Stimulated activated naive B cell treated with anti-CD40 and anti-IgM and Interleukin-4, amounts not matched to agents 10 μg/mL and 1 μg/mL and 100 μg/mL, for 72 hours (primary cell): ENCODE measurements around the gene C21orf58.

Source experiments
- ATAC-seq, 2 donors: fragments of 150-1000 bp; cut with Tn5 transposase; replicated peaks; 2 replicates each; pipeline ENCODE4 v1.10.0; 2021; ENCODE audit warnings: moderate library complexity in 1 of 2
- DNase-seq: peaks from one replicate; pipeline ENCODE4 v3.0.0; 2021
- H3K27ac Mint-ChIP-seq: one replicate; pipeline ENCODE4 v1.8.0; 2022; ENCODE audit warnings: mild to moderate bottlenecking, mixed read lengths
- H3K27me3 Mint-ChIP-seq, 2 donors: one replicate each; pipeline ENCODE4 v1.8.0; 2022; ENCODE audit warnings: mixed read lengths in 2 of 2
- H3K36me3 Mint-ChIP-seq, 2 donors: one replicate each; pipeline ENCODE4 v1.8.0; 2022; ENCODE audit warnings: mixed read lengths in 2 of 2, mild to moderate bottlenecking in 1 of 2
- H3K4me1 Mint-ChIP-seq, 2 donors: one replicate each; pipeline ENCODE4 v1.8.0; 2022; ENCODE audit warnings: mixed read lengths in 2 of 2, mild to moderate bottlenecking in 1 of 2
- H3K4me3 Mint-ChIP-seq, 2 donors: one replicate each; pipeline ENCODE4 v1.8.0; 2022; ENCODE audit warnings: mild to moderate bottlenecking in 2 of 2, mixed read lengths in 2 of 2, moderate library complexity in 1 of 2
- H3K9me3 Mint-ChIP-seq, 2 donors: one replicate each; pipeline ENCODE4 v1.8.0; 2022; ENCODE audit warnings: mixed read lengths in 2 of 2, mild to moderate bottlenecking in 1 of 2

Gene C21orf58

GRCh38 chr21:46307625-46308024 lies 16.0 kb downstream of the C21orf58 start:
- no peak for DNase-seq
- Mint-ChIP-seq H3K27ac (no peak overlapping the region), H3K36me3 (peaks cover 6 to 14% of the 10 kb centered on the region in 2 donors), H3K27me3 (no peaks in the 10 kb centered on the region), H3K4me1 (no peaks in the 10 kb centered on the region), H3K9me3 (no peaks in the 10 kb centered on the region), H3K4me3 (no peak overlapping the region)
- ATAC-seq: peak in 1 of 2 donors; percentile 25

- Mint-ChIP-seq H3K4me1 (no peaks in the 10 kb centered on the region), H3K9me3 (no peaks in the 10 kb centered on the region), H3K36me3 (peaks cover 7 to 11% of the 10 kb centered on the region in 2 donors), H3K27ac (no peak overlapping the region), H3K4me3 (no peak overlapping the region), H3K27me3 (no peaks in the 10 kb centered on the region)
- no peak for ATAC-seq
- no peak for DNase-seq
Measured at GRCh38 chr21:46304955-46305354, 18.7 kb downstream of the C21orf58 start.

GRCh38 chr21:46304437-46304836 lies 19.2 kb downstream of the C21orf58 start:
- Mint-ChIP-seq H3K27me3 (no peaks in the 10 kb centered on the region), H3K27ac (no peak overlapping the region), H3K4me1 (no peaks in the 10 kb centered on the region), H3K4me3 (no peak overlapping the region), H3K36me3 (peaks cover 8 to 17% of the 10 kb centered on the region in 2 donors), H3K9me3 (no peaks in the 10 kb centered on the region)
- no peak for DNase-seq
- ATAC-seq: no peak

- no peak overlapping the region for H3K4me3 Mint-ChIP-seq
- peaks cover 8 to 20% of the 10 kb centered on the region in 2 donors for H3K36me3 Mint-ChIP-seq
- no peaks in the 10 kb centered on the region for H3K9me3 Mint-ChIP-seq
- DNase-seq (no peak), ATAC-seq (no peak)
- peaks cover 4 to 7% of the 10 kb centered on the region in 2 donors for H3K4me1 Mint-ChIP-seq
- no peak overlapping the region for H3K27ac Mint-ChIP-seq
- H3K27me3 Mint-ChIP-seq: no peaks in the 10 kb centered on the region
Measured at GRCh38 chr21:46301759-46302158, 21.9 kb downstream of the C21orf58 start.

GRCh38 chr21:46299167-46299566 lies 24.5 kb downstream of the C21orf58 start:
- DNase-seq (no peak), ATAC-seq (no peak)
- H3K27me3 Mint-ChIP-seq: no peaks in the 10 kb centered on the region
- no peak overlapping the region for H3K4me3 Mint-ChIP-seq
- peaks cover 9 to 10% of the 10 kb centered on the region in 2 donors for H3K36me3 Mint-ChIP-seq
- H3K4me1 Mint-ChIP-seq: peaks cover 19 to 26% of the 10 kb centered on the region in 2 donors
- no peaks in the 10 kb centered on the region for H3K9me3 Mint-ChIP-seq
- no peak overlapping the region for H3K27ac Mint-ChIP-seq

GRCh38 chr21:46297338-46298271 lies 26.1 kb downstream of the C21orf58 start:
- no peak for DNase-seq
- peak overlapping the region; percentile 79 for H3K27ac Mint-ChIP-seq
- no peaks in the 10 kb centered on the region for H3K27me3 Mint-ChIP-seq
- H3K4me1 Mint-ChIP-seq: peaks cover 19 to 26% of the 10 kb centered on the region in 2 donors
- ATAC-seq: peak; percentile 33 to 35
- peaks cover 9 to 10% of the 10 kb centered on the region in 2 donors for H3K36me3 Mint-ChIP-seq
- H3K4me3 Mint-ChIP-seq: peak overlapping the region; percentile 78 to 82
- H3K9me3 Mint-ChIP-seq: no peaks in the 10 kb centered on the region

- Mint-ChIP-seq H3K36me3 (peaks cover 18 to 20% of the 10 kb centered on the region in 2 donors), H3K9me3 (peaks cover 0 to 1% of the 10 kb centered on the region in 2 donors), H3K27me3 (no peaks in the 10 kb centered on the region), H3K27ac (peak overlapping the region; percentile 83), H3K4me3 (peak overlapping the region; percentile 66), H3K4me1 (peaks cover 19 to 29% of the 10 kb centered on the region in 2 donors)
- peak; percentile 93 to 94 for ATAC-seq
- DNase-seq: peak; percentile 77
Measured at GRCh38 chr21:46295996-46296752, 27.5 kb downstream of the C21orf58 start.

GRCh38 chr21:46295177-46295770 lies 28.4 kb downstream of the C21orf58 start:
- peaks cover 22 to 34% of the 10 kb centered on the region in 2 donors for H3K4me1 Mint-ChIP-seq
- DNase-seq (no peak), ATAC-seq (peak in 1 of 2 donors; percentile 8)
- H3K9me3 Mint-ChIP-seq: peaks cover 0 to 1% of the 10 kb centered on the region in 2 donors
- no peak overlapping the region for H3K4me3 Mint-ChIP-seq
- H3K27ac Mint-ChIP-seq: peak overlapping the region; percentile 65
- H3K27me3 Mint-ChIP-seq: no peaks in the 10 kb centered on the region
- H3K36me3 Mint-ChIP-seq: peaks cover 19 to 21% of the 10 kb centered on the region in 2 donors

- H3K27ac Mint-ChIP-seq: peak overlapping the region; percentile 65
- H3K4me1 Mint-ChIP-seq: peaks cover 24 to 40% of the 10 kb centered on the region in 2 donors
- DNase-seq: no peak
- H3K27me3 Mint-ChIP-seq: no peaks in the 10 kb centered on the region
- peaks cover 18 to 20% of the 10 kb centered on the region in 2 donors for H3K36me3 Mint-ChIP-seq
- H3K9me3 Mint-ChIP-seq: peaks cover 0 to 1% of the 10 kb centered on the region in 2 donors
- no peak overlapping the region for H3K4me3 Mint-ChIP-seq
- no peak for ATAC-seq
Measured at GRCh38 chr21:46294647-46295176, 29.0 kb downstream of the C21orf58 start.

GRCh38 chr21:46291561-46291960 lies 32.1 kb downstream of the C21orf58 start:
- no peaks in the 10 kb centered on the region for H3K27me3 Mint-ChIP-seq
- H3K4me3 Mint-ChIP-seq: no peak overlapping the region
- ATAC-seq (no peak), DNase-seq (no peak)
- peaks cover 26% of the 10 kb centered on the region in 2 donors for H3K36me3 Mint-ChIP-seq
- peaks cover 28 to 49% of the 10 kb centered on the region in 2 donors for H3K4me1 Mint-ChIP-seq
- H3K27ac Mint-ChIP-seq: no peak overlapping the region
- H3K9me3 Mint-ChIP-seq: peaks cover 0 to 1% of the 10 kb centered on the region in 2 donors

GRCh38 chr21:46289655-46290179 lies 34.0 kb downstream of the C21orf58 start:
- DNase-seq (no peak), ATAC-seq (no peak)
- Mint-ChIP-seq H3K36me3 (peaks cover 21 to 27% of the 10 kb centered on the region in 2 donors), H3K9me3 (peaks cover 0 to 1% of the 10 kb centered on the region in 2 donors), H3K27me3 (no peaks in the 10 kb centered on the region), H3K27ac (no peak overlapping the region), H3K4me3 (peak overlapping the region in 1 of 2 donors; percentile 21), H3K4me1 (peaks cover 13 to 41% of the 10 kb centered on the region in 2 donors)

- Mint-ChIP-seq H3K27me3 (no peaks in the 10 kb centered on the region), H3K36me3 (peaks cover 25 to 43% of the 10 kb centered on the region in 2 donors), H3K4me1 (peaks cover 17 to 59% of the 10 kb centered on the region in 2 donors), H3K4me3 (no peak overlapping the region), H3K9me3 (peaks cover 0 to 1% of the 10 kb centered on the region in 2 donors), H3K27ac (no peak overlapping the region)
- ATAC-seq (no peak), DNase-seq (no peak)
Measured at GRCh38 chr21:46287541-46287940, 36.1 kb downstream of the C21orf58 start.

GRCh38 chr21:46286648-46287002 lies 37.0 kb downstream of the C21orf58 start:
- H3K27me3 Mint-ChIP-seq: no peaks in the 10 kb centered on the region
- ATAC-seq (peak; percentile 15 to 17), DNase-seq (no peak)
- H3K27ac Mint-ChIP-seq: peak overlapping the region; percentile 97
- H3K4me1 Mint-ChIP-seq: peaks cover 17 to 59% of the 10 kb centered on the region in 2 donors
- H3K36me3 Mint-ChIP-seq: peaks cover 20 to 36% of the 10 kb centered on the region in 2 donors
- peak overlapping the region; percentile 98 to 99 for H3K4me3 Mint-ChIP-seq
- peaks cover 0 to 1% of the 10 kb centered on the region in 2 donors for H3K9me3 Mint-ChIP-seq
